Measurements from ENCODE around the gene TCERG1L.

Gene TCERG1L

GRCh38 chr10:131149586-131149985 is 161.9 kb downstream of the TCERG1L start:
- Histone ChIP-seq H3K27ac (replicated peaks) (no peak overlapping the region), H3K27me3 (ENCODE audit: insufficient read depth, poor library complexity, severe bottlenecking) (no peaks in the 10 kb centered on the region), H3K4me3 (replicated peaks; ENCODE audit: insufficient read depth, low read length) (no peak overlapping the region)
- DNase-seq (ENCODE audit: low read depth in 1 of 2, low spot score in 1 of 2) = no peak
- TF ChIP-seq POLR2AphosphoS5 (IDR thresholded peaks at IDR 0.05; ENCODE audit: low read depth) = no peak
- TF ChIP-seq, protein P1, sequence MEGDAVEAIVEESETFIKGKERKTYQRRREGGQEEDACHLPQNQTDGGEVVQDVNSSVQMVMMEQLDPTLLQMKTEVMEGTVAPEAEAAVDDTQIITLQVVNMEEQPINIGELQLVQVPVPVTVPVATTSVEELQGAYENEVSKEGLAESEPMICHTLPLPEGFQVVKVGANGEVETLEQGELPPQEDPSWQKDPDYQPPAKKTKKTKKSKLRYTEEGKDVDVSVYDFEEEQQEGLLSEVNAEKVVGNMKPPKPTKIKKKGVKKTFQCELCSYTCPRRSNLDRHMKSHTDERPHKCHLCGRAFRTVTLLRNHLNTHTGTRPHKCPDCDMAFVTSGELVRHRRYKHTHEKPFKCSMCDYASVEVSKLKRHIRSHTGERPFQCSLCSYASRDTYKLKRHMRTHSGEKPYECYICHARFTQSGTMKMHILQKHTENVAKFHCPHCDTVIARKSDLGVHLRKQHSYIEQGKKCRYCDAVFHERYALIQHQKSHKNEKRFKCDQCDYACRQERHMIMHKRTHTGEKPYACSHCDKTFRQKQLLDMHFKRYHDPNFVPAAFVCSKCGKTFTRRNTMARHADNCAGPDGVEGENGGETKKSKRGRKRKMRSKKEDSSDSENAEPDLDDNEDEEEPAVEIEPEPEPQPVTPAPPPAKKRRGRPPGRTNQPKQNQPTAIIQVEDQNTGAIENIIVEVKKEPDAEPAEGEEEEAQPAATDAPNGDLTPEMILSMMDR (IDR thresholded peaks at IDR 0.05; ENCODE audit: insufficient read depth, low read length) = no peak
- TF ChIP-seq, protein P2, sequence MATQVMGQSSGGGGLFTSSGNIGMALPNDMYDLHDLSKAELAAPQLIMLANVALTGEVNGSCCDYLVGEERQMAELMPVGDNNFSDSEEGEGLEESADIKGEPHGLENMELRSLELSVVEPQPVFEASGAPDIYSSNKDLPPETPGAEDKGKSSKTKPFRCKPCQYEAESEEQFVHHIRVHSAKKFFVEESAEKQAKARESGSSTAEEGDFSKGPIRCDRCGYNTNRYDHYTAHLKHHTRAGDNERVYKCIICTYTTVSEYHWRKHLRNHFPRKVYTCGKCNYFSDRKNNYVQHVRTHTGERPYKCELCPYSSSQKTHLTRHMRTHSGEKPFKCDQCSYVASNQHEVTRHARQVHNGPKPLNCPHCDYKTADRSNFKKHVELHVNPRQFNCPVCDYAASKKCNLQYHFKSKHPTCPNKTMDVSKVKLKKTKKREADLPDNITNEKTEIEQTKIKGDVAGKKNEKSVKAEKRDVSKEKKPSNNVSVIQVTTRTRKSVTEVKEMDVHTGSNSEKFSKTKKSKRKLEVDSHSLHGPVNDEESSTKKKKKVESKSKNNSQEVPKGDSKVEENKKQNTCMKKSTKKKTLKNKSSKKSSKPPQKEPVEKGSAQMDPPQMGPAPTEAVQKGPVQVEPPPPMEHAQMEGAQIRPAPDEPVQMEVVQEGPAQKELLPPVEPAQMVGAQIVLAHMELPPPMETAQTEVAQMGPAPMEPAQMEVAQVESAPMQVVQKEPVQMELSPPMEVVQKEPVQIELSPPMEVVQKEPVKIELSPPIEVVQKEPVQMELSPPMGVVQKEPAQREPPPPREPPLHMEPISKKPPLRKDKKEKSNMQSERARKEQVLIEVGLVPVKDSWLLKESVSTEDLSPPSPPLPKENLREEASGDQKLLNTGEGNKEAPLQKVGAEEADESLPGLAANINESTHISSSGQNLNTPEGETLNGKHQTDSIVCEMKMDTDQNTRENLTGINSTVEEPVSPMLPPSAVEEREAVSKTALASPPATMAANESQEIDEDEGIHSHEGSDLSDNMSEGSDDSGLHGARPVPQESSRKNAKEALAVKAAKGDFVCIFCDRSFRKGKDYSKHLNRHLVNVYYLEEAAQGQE (IDR thresholded peaks at IDR 0.05; ENCODE audit: insufficient replicate concordance, low read depth) = no peak
- TF ChIP-seq SPI1 (IDR thresholded peaks at IDR 0.05; ENCODE audit: borderline replicate concordance, low read depth) = no peak
- TF ChIP-seq GABPA (IDR thresholded peaks at IDR 0.05; ENCODE audit: low read depth) = no peak

DNA sequence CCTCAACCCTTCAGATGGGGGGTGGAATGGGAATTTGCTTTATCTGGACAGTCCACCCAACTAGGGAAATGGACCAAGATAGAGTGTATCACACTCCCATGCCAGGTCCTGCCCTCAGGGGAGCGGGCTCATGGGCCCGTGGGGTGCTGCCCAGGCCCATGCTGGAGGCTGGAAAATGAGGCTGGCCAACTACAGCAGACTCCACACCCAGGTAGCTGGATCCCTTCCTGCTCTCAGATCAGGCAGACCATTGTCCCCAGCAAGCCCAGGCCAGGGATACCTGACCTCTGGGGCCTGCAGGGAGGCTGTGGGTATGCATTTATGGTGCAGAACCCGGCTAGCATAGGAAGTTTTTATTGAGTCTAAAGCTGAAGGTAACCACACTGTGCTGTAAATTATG is 162.4 kb downstream of the TCERG1L start:
- TF ChIP-seq SPI1 (IDR thresholded peaks at IDR 0.05; ENCODE audit: borderline replicate concordance, low read depth) (no peak), GABPA (IDR thresholded peaks at IDR 0.05; ENCODE audit: low read depth) (no peak)
- TF ChIP-seq, protein P1 (IDR thresholded peaks at IDR 0.05; ENCODE audit: insufficient read depth, low read length) = no peak
- TF ChIP-seq, protein P2 (IDR thresholded peaks at IDR 0.05; ENCODE audit: insufficient replicate concordance, low read depth) = no peak
- no peak for DNase-seq (ENCODE audit: low read depth in 1 of 2, low spot score in 1 of 2)
- H3K27ac ChIP-seq (replicated peaks) = no peak overlapping the region

GRCh38 chr10:131148270-131148669 is 163.3 kb downstream of the TCERG1L start:
- TF ChIP-seq POLR2AphosphoS5 (IDR thresholded peaks at IDR 0.05; ENCODE audit: low read depth) (no peak), SPI1 (IDR thresholded peaks at IDR 0.05; ENCODE audit: borderline replicate concordance, low read depth) (no peak), GABPA (IDR thresholded peaks at IDR 0.05; ENCODE audit: low read depth) (no peak)
- TF ChIP-seq, protein P2 (IDR thresholded peaks at IDR 0.05; ENCODE audit: insufficient replicate concordance, low read depth) = no peak
- TF ChIP-seq, protein P1 (IDR thresholded peaks at IDR 0.05; ENCODE audit: insufficient read depth, low read length) = no peak
- H3K27me3 ChIP-seq (ENCODE audit: insufficient read depth, poor library complexity, severe bottlenecking) = no peaks in the 10 kb centered on the region
- DNase-seq (ENCODE audit: low read depth in 1 of 2, low spot score in 1 of 2) = no peak
- H3K27ac ChIP-seq (replicated peaks) = no peak overlapping the region
- H3K4me3 ChIP-seq (replicated peaks; ENCODE audit: insufficient read depth, low read length) = no peak overlapping the region

More for the DNA sequence above, 162.4 kb downstream of the TCERG1L start:
- Histone ChIP-seq H3K4me3 (replicated peaks; ENCODE audit: insufficient read depth, low read length) (no peak overlapping the region), H3K27me3 (ENCODE audit: insufficient read depth, poor library complexity, severe bottlenecking) (no peaks in the 10 kb centered on the region)
